HCT116 (cell line): ENCODE measurements around the gene LYSMD1. TPM values are rescaled to one million over a fixed set of nuclear protein-coding genes. Genes with fewer than 3 reads are reported as not detected.

Source experiments
- ATAC-seq: fragments of 200-7000 bp; cut with Tn5 transposase; 2 replicates; pipeline ENCODE4 v1.9.1; 2020; ENCODE audit warnings: mild to moderate bottlenecking, moderate library complexity
- BruUV-seq: library from RNA; stranded (reverse); fragments of 400-500 nt; replicated peaks from 2 replicates; lab custom pipeline; 2021; lab: Mats Ljungman, UMichigan
- CTCF ChIA-PET: fragments of 300-600 bp; sonication (Branson Sonifier 250); formaldehyde crosslinking; loops from one replicate; lab custom pipeline; 2021; ENCODE audit warnings: antibody characterized with exemption; lab: Charles Lee
- POLR2A ChIA-PET: fragments of 300-600, 350-600 bp; sonication (Branson Sonifier 250); formaldehyde crosslinking; loops from one replicate; lab custom pipeline; 2021; ENCODE audit warnings: antibody characterized with exemption; lab: Charles Lee
- RAD21 ChIA-PET, 2 experiments: fragments of 300-600 bp; sonication (Branson Sonifier 250); formaldehyde crosslinking; loops; one replicate each; lab custom pipeline; 2023; ENCODE audit warnings: low total read pairs in 2 of 2; ENCODE audit not compliant: uncharacterized antibody in 2 of 2, unreplicated experiment in 2 of 2, low non-redundant PET in 1 of 2; lab: Charles Lee
- DNase-seq: peaks from one replicate; pipeline ENCODE4 v3.0.0-alpha.2; 2010; ENCODE audit warnings: low read depth, low spot score
- H2AFZ ChIP-seq: fragments of 200-600 bp; shearing (Covaris generic), sonication (generic); 2 replicates; pipeline ENCODE4 v1.6.1; 2017; ENCODE audit warnings: low read depth, mixed run types, mixed read lengths, antibody characterized with exemption, low read length; ENCODE audit not compliant: poor library complexity, severe bottlenecking
- H3K27ac ChIP-seq: 2 replicates; pipeline ENCODE4 v1.5.1; 2012; ENCODE audit warnings: low read depth, low read length
- H3K27me3 ChIP-seq: fragments of 200-600 bp; sonication (generic); 2 replicates; pipeline ENCODE4 v1.6.1; 2016; ENCODE audit warnings: mixed run types, low read length, mixed read lengths; ENCODE audit not compliant: insufficient read depth
- H3K36me3 ChIP-seq, 2 experiments: fragments of 200-500 bp in 1 of 2; fragments of 200-600 bp in 1 of 2; sonication (Bioruptor generic) in 1 of 2; sonication (generic) in 1 of 2; 2 replicates each; pipeline versions ENCODE4 v1.5.1 to v1.6.1; 2014 to 2016; ENCODE audit warnings: low read length in 2 of 2, inconsistent platforms in 1 of 2, mixed read lengths in 1 of 2, mixed run types in 1 of 2; ENCODE audit not compliant: insufficient read depth in 2 of 2, control insufficient read depth in 1 of 2
- H3K4me1 ChIP-seq, 2 experiments: fragments of 200-600 bp in 1 of 2; sonication (generic) in 1 of 2; 2 replicates each; pipeline versions ENCODE4 v1.5.1 to v1.6.1; 2012 to 2017; ENCODE audit warnings: low read length in 2 of 2, inconsistent platforms in 1 of 2, mild to moderate bottlenecking in 1 of 2, mixed read lengths in 1 of 2, mixed run types in 1 of 2, moderate library complexity in 1 of 2; ENCODE audit not compliant: insufficient read depth in 2 of 2, control insufficient read depth in 1 of 2
- H3K4me2 ChIP-seq: fragments of 200-600 bp; sonication (generic); 2 replicates; pipeline ENCODE4 v1.6.1; 2017; ENCODE audit warnings: mixed run types, low read length, mixed read lengths
- H3K4me3 ChIP-seq, 2 experiments: fragments of 200-600 bp in 1 of 2; sonication (generic) in 1 of 2; replicated peaks in 1 of 2; 2 replicates each; pipeline ENCODE4 v1.5.1; 2011 to 2016; ENCODE audit warnings: low read length in 2 of 2, control low read depth in 1 of 2, low read depth in 1 of 2, mild to moderate bottlenecking in 1 of 2, mixed read lengths in 1 of 2, mixed run types in 1 of 2
- H3K79me2 ChIP-seq: fragments of 200-600 bp; sonication (generic); 2 replicates; pipeline ENCODE4 v1.6.1; 2017; ENCODE audit warnings: mild to moderate bottlenecking, mixed run types, low read length, moderate library complexity, mixed read lengths; ENCODE audit not compliant: insufficient read depth
- H3K9ac ChIP-seq: fragments of 200-600 bp; sonication (generic); 2 replicates; pipeline ENCODE4 v1.6.1; 2016; ENCODE audit warnings: low read length, mixed read lengths
- H3K9me2 ChIP-seq: fragments of 200-600 bp; sonication (generic), shearing (Covaris generic); 2 replicates; pipeline ENCODE4 v1.6.1; 2017; ENCODE audit warnings: mixed run types, mild to moderate bottlenecking, moderate library complexity; ENCODE audit not compliant: insufficient read depth
- H3K9me3 ChIP-seq, 2 experiments: fragments of 200-500 bp in 1 of 2; fragments of 200-600 bp in 1 of 2; sonication (Bioruptor generic) in 1 of 2; sonication (generic) in 1 of 2; 2 replicates each; pipeline ENCODE4 v1.6.1; 2014 to 2017; ENCODE audit warnings: low read length in 2 of 2, mixed read lengths in 2 of 2, inconsistent platforms in 1 of 2, low read depth in 1 of 2, mild to moderate bottlenecking in 1 of 2, mixed run types in 1 of 2, moderate library complexity in 1 of 2; ENCODE audit not compliant: control insufficient read depth in 1 of 2, insufficient read depth in 1 of 2
- H4K20me1 ChIP-seq: fragments of 200-600 bp; sonication (generic), shearing (Covaris generic); 2 replicates; pipeline ENCODE4 v1.6.1; 2017; ENCODE audit warnings: mixed run types, mild to moderate bottlenecking, moderate library complexity; ENCODE audit not compliant: insufficient read depth
- CTCF ChIP-seq, 3 experiments: fragments of 200-600 bp in 1 of 3; sonication (generic) in 1 of 3; IDR thresholded peaks in 2 of 3; conservative IDR thresholded peaks in 1 of 3; 2 replicates each; pipeline ENCODE4 v1.5.1; 2012 to 2017; ENCODE audit warnings: low read depth in 2 of 3, low read length in 2 of 3, antibody characterized with exemption in 1 of 3, borderline replicate concordance in 1 of 3, control low read depth in 1 of 3, mild to moderate bottlenecking in 1 of 3, mixed read lengths in 1 of 3, mixed run types in 1 of 3, moderate library complexity in 1 of 3; ENCODE audit not compliant: insufficient read depth in 1 of 3
- EZH2phosphoT487 ChIP-seq: fragments of 200-600 bp; IDR thresholded peaks from 2 replicates; pipeline ENCODE4 v1.6.1; 2018; ENCODE audit warnings: antibody characterized with exemption, borderline replicate concordance
- FOSL1 ChIP-seq: IDR thresholded peaks from 2 replicates; pipeline ENCODE4 v1.6.1; 2012; ENCODE audit warnings: low read depth
- JUND ChIP-seq: IDR thresholded peaks from 2 replicates; pipeline ENCODE4 v1.6.1; 2012
- POLR2AphosphoS5 ChIP-seq: IDR thresholded peaks from 2 replicates; pipeline ENCODE4 v1.6.1; 2011; ENCODE audit warnings: mild to moderate bottlenecking, low read depth, low read length, moderate library complexity
- REST ChIP-seq: IDR thresholded peaks from 2 replicates; pipeline ENCODE4 v1.6.1; 2012; ENCODE audit warnings: low read depth
- SIN3A ChIP-seq: IDR thresholded peaks from 2 replicates; pipeline ENCODE4 v1.6.1; 2012; ENCODE audit warnings: low read depth
- SRF ChIP-seq: IDR thresholded peaks from 2 replicates; pipeline ENCODE4 v1.6.1; 2012; ENCODE audit warnings: low read depth
- TCF7L2 ChIP-seq: IDR thresholded peaks from 2 replicates; pipeline ENCODE4 v1.7.0; 2011; ENCODE audit warnings: borderline replicate concordance, inconsistent platforms; ENCODE audit not compliant: insufficient read depth, insufficient read length; ENCODE audit errors: extremely low read depth
- YY1 ChIP-seq: IDR thresholded peaks from 2 replicates; pipeline ENCODE4 v1.6.1; 2011; ENCODE audit warnings: low read length, low read depth, moderate library complexity, mild to moderate bottlenecking; ENCODE audit not compliant: insufficient replicate concordance; ENCODE audit errors: extremely low read depth
- intact Hi-C: fragments of 100-400 bp; cut with micrococcal nuclease; formaldehyde crosslinking; loops from 2 replicates; pipeline ENCODE4 v1.10.0; 2022
- total RNA-seq: library from RNA; stranded (reverse); gene quantifications from one replicate; pipeline ENCODE4 v1.2.1, GENCODE V29; 2021; ENCODE audit not compliant: unreplicated experiment

The LYSMD1 gene
- total RNA-seq, 1 experiment from 2014 or later: 5.0 TPM

- H3K4me2 ChIP-seq: no peak within 1 kb of the TSS
- H3K4me3 ChIP-seq: no peak within 1 kb of the TSS
- H3K27ac ChIP-seq: no peak within 1 kb of the TSS
- BruUV-seq: no TSS peak
- TF ChIP-seq POLR2AphosphoS5: 0 out of 2 replicates have a peak, but pooled peaks have one; percentile 18
- TF ChIP-seq SRF: no peak
- TF ChIP-seq REST: no peak
- no peak for TF ChIP-seq TCF7L2
- peak in 2 of 3 experiments; percentile 67 to 69; a peak in 4 of 6 replicates for TF ChIP-seq CTCF (IDR thresholded peaks at IDR 0.05 in 2 of 3, conservative IDR thresholded peaks at IDR 0.05 in 1 of 3; ENCODE audit: borderline replicate concordance in 1 of 3, insufficient read depth in 1 of 3, low read depth in 2 of 3, low read length in 2 of 3)
- TF ChIP-seq EZH2phosphoT487: no peak
- no peak for TF ChIP-seq YY1
- TF ChIP-seq FOSL1: no peak
- no peak for TF ChIP-seq JUND
- no peak for TF ChIP-seq SIN3A
- no peaks in the 10 kb centered on the region for H3K4me1 ChIP-seq
- no peaks in the 10 kb centered on the region for H3K9me2 ChIP-seq
- H3K79me2 ChIP-seq: no peaks in the 10 kb centered on the region
- H2AFZ ChIP-seq: no peak within 1 kb of the TSS
- CTCF ChIA-PET: interaction anchor here (1.2 kb wide), 1 partner anchor 76 kb away, joined by 3 read pairs; no protein-coding TSS in a partner anchor
- H3K27me3 ChIP-seq: no peaks in the 10 kb centered on the region
- intact Hi-C loops: no loop called here
- DNase-seq (no peak), ATAC-seq (peak; percentile 90)
- H3K9ac ChIP-seq: no peak within 1 kb of the TSS
- peaks cover 19 to 30% of the 10 kb centered on the region in 2 experiments; a peak in 3 of 4 replicates for H3K36me3 ChIP-seq
- RAD21 ChIA-PET: no interaction called here
- no peaks in the 10 kb centered on the region for H4K20me1 ChIP-seq
- no peaks in the 10 kb centered on the region for H3K9me3 ChIP-seq
- POLR2A ChIA-PET: interaction anchor here (0.7 kb wide), 1 partner anchor 14 kb away, joined by 3 read pairs; the partner anchor contains the start of gene VPS72
Observed at GRCh38 chr1:151175863-151176262, 10.2 kb upstream of the LYSMD1 start, which contains the start of gene TMOD4. Gene TMOD4, minus strand, starts transcription at chr1:151175981. Its CDS starts 1,106 bp downstream, at chr1:151174875.
